OCI-M2 (cell line): ENCODE data around the gene KRTCAP2.
"Not testable (repeated sequence)": the region's sequence is repeated elsewhere in the genome, so short reads cannot be mapped to it uniquely, and the experiment has no call there.

ENCODE experiments used
- DNase-seq: peaks from one replicate; lab custom pipeline; 2025; ENCODE audit not compliant: unreplicated experiment; lab: John Stamatoyannopoulos, UW

The KRTCAP2 gene

DNA sequence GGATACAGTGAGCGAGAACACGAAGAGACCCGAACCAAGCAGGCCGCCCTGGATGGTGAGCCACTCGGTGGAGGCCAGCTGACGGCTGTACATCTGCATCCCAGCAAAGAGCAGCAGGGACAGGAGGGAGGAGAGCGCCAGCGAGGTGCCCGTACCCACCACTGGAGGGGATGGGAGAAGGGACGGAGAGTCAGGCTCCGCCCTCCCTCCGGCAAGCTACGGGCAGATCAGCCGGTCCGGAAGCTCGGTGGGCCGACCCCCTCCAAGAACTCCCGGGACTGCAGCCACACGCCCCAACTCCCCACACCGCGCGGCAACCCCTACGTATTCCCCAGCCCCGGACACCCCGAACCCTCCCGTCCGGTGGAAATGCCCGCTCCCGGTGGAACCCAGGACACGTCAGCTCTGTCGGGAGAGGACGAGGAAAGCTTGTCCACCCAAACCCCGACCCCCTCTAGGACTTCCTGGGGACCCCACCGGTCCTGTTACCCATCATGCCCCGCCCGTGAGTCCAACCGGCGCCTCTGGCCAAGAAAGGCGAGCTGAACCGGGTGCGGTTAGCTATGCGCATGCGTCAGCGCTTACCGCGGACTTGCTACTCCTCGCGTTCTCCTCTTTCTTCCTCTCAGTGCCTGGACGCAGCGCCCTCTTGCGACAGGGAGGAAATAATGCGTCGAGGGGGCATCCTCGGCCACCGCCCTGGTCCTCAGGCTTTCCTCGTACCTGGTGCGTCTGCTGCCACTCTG lies at the start of gene KRTCAP2:
TSS of gene KRTCAP2 (minus strand) at position 573 of the 746 bp plus-strand sequence. CDS start at position 493, 80 bp downstream.
- peak; percentile 76 for DNase-seq

DNA sequence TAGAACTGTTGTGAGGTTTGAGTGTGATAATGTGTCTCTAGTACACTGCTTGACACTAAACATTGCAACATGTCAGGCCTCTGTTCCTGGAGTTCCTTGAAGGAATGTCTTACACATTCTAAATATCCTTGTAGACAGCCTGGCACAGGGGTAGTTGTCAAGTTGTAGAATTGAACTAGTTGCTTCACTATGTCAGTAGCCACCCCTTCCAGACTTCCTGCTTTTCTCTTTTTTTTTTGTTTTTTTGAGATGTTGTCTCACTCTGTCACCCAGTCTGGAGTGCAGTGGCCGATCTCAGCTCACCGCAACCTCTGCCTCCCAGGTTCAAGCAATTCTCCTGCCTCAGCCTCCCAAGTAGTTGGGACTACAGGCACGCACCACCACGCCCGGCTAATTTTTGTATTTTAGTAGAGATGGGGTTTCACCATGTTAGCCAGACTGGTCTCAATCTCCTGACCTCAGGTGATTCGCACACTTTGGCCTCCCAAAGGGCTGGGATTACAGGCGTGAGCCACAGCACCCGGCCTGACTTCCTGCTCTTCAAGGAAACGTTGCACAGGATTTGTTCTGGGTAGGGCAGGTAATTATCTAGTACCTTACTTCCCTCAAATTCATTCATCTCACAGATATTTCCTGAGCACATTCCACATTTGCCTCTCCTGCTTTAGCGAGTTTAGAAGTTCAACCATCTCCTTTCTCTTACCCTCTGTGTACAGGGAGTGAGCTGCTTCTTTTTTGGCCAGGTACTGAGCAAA lies 47.3 kb upstream of the KRTCAP2 start:
- DNase-seq, result not testable (repeated sequence)

DNA sequence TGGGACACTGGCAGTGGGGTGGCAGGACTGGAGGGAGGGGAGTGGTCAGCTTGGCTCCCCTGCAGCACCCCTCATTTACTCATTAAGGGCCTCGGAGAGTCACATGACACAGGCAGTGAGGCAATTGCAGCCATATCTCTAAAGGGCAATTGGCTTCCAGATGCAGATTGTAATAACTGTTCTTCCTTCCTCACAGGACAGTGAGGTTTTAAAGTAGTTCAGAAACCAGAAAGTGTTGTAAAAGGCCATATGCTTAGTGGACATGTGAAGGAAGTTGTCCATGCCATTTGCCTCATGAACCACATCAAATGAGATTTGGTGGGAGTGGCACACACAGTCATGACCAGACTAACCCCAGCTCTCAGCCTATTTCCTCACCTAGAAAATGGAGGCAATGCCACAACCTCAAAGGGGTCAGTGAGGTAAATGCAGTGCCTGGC lies 46.5 kb upstream of the KRTCAP2 start:
- no peak for DNase-seq

DNA sequence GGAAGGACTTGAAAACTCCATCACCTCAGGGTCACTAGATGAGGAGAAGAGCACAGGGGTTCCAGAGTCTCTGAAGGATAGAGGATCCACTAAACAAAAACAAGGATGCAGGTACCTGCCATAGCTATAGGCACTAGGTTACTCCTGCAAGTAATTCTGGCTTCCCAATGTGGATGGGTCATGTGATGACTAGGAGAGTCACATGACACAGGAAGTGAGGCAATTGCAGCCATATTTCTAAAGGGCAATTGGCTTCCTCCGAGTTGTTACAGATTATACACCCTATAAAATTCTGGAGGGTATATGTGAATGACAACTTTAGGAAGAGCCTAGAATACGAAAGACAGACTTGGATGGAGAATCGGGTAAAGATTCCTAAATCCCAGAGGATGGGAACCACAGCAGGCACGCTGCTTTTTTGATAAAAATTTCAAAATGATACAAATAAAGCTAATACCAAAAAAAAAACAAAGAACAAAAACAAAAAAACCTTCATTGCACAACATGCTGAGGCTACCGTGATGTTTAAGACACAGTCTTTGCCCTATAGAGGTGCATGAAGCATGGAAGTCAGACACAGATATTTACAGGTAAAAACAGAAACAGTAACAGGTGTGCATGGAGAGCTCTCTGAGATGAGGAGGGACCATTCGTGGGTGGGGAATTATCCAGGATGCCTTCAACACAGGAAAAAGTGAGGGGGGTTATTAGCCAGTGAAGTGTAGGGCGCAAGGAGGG lies 45.9 kb upstream of the KRTCAP2 start:
- no peak for DNase-seq

DNA sequence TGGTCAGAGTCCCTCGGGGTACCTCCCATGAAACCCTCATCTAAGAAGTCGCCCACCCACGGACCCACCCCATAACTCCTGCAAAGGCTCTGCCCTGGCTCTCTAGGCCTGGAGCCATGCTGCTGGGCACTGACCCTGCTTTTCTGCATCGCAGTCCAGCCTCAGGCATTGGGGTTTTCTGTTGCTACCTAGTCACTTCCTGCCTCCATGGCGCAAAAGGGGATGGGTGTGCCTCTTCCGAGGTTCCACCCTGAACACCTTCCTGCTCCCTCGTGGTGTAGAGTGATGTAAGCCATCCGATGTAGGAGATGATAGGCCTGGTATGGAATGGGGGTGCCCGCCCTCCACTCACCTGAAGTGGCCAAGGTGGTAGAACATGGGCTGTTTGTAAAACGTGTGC lies 41.6 kb upstream of the KRTCAP2 start:
- DNase-seq, result not testable (repeated sequence)

DNA sequence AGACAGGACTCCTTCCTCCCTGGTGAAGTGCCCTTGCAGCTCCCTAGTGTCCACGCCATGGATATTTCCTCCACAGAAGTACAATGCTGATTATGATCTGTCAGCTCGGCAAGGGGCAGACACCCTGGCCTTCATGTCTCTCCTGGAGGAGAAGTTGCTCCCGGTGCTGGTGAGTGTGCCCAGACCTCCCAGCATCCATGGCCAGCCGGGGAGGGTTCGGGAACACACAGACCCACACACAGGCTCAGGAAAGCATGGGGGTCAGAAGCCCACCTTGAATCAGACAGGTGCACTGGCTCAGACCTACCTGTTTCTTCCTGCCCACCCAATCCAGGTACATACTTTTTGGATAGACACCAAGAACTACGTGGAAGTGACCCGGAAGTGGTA lies 38.9 kb upstream of the KRTCAP2 start:
- not testable (repeated sequence) for DNase-seq

DNA sequence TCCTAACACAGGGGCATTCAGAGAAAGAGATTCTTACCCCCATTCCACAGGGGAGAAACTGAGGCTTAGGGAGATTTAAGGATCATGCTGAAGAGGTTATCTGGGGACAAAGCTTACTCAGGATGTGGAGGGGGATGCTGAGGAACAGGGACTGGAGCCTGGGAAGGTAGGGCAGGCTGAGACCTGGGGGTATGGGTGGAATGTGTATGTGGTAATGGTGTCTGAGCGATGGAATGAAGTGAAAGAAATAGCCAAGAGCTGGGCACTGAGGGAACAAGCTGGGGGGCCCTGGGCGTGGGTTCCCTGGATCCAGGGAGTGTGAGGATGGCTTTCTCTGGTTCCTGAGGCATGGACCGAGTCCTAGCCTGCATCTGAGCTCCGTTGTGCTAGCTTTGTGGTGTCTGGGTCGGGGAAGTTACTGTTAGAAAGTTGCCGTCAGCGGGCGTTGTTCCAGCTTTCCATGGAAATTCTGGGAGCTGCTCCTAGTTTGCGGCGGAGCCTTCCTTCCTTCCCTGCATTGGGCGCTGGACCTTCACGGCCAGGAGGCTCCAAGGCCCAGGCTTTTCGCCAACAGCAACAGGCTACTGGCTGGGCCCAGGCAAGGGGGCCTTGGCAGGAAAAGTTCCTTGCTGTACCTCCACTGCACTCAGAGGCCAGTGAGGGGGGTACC lies 38.4 kb upstream of the KRTCAP2 start:
- DNase-seq, result not testable (repeated sequence)

DNA sequence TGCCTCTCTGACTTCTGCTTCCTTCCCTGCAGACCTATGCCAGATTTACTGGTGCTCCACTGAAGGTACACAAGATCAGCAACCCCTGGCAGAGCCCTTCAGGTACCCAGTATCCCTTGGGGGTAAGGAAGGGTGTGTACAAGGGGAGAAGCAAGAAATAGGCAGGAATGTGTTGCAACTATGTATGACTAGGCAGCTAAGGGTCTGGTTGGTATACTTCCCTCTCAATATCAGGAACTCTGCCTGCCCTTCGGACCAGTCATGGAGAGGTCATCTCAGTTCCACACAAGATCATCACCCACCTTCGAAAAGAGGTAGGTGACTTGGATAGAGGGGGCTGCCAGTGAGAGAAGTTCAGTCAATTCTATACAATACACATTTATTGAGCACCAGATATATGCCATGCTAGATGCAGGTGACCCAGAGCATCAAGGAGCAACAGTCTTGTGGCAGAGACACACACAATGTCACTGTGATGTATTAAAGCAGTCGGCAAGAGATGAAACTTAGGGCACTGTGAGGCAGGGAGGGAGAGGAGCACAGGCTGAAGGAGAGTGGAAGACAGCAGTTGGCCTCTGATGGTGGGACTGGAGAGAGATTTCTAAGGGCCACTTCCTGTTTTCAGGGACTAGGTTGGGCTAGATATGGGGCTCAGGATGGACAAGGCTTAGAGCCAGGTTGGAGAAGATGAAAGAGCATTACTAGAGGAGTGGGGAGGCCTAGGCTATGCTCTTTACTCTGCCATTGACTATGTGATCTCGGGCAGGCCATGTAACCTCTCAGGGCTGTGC lies 37.4 kb upstream of the KRTCAP2 start:
- DNase-seq, result no peak

DNA sequence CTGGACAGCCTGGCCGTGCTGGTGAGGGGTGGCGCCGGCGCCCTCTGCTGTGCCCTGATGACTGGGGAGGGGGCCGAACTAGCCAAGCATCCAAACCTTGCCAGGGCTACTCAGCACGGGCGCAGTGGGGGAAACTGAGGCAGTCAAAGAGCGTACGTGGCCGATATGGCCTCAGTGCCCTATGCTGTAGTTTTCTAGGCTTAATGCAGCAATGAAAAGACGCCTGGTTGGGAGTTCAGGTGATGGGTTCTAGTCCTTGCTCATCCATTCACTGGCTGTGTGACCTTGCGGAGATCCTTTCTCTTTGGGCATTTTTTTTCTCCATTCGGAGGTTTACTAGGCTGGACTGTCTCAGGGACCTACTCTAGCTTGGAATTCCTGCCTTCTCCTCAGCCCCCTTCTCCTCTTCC lies 36.2 kb upstream of the KRTCAP2 start:
- no peak for DNase-seq

DNA sequence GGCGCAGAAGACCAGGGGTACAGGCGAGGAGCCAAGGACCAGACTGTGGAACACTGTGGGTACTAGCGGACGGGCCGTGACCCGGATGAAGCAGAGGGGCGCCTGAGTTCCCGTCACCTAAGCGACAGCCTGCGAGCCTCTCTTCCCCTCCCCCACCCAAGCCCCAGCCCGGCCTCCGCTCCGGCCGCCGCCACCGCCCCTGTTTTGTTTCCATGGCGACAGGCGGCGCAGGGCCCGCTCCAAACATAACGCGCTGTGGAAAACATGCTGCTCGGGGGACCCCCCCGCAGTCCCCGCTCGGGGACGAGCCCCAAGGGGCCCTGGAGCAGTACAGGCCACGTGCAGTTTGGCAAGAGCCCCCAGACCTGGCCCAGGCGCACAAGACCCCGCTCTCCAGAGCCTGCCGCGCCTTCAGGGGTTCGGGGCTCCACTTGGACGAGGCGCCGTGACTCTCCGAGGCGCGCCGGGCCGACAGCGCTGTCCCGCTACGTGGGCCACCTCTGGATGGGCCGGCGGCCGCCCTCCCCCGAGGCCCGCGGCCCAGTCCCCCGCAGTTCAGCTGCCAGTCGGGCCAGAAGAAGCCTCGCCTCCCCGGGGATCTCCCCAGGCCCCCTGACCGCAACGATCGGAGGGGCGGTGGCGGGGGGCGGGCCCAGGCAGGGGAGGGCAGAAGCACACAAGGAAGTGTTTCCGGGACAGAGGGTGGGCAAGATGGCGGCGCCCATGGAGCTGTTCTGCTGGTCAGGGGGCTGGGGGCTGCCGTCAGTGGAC lies 35.6 kb upstream of the KRTCAP2 start, which contains the start of gene MTX1:
TSS of gene MTX1 (plus strand) at position 155 of the 771 bp plus-strand sequence. CDS start at position 265, 110 bp downstream.
- no peak for DNase-seq

DNA sequence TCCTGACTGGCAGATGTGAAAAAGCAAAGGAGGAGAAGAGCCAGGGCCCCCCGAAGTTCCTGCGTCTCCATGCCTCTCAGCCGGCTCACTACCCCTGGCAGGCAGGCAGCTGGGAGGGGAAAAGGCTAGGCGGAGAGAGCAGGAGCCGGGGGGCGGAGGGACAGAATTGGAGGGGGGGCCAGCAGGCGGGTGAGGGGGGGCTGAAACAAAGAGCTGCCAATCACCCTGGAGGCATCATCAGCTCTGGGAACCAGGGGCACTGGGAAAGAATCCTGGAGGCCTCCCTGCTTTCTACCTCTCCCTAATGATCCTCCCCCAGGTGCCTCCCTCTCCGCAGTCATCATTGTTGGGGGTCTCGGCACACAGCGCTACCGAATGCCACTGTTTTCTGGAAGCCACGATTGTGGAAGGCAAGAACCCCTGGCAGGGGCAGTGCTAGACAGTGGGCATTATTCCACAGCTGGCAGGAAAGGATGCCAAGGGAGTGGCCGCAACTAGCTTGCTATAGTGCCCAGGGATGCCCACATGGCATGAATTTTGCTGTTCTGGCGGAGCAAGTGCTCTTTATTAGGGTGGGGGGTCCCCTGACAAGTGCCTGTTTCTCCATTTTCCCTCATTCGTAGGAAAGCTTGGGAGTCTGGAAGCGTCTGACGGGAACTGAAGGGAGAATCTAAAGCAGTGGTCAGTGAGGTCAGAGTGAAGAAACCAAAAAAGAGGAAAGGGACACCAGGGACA lies 34.9 kb upstream of the KRTCAP2 start, which contains the start of gene THBS3:
TSS of gene THBS3 (minus strand) at position 92 of the 735 bp plus-strand sequence. CDS start at position 71, 21 bp downstream.
- no peak for DNase-seq

DNA sequence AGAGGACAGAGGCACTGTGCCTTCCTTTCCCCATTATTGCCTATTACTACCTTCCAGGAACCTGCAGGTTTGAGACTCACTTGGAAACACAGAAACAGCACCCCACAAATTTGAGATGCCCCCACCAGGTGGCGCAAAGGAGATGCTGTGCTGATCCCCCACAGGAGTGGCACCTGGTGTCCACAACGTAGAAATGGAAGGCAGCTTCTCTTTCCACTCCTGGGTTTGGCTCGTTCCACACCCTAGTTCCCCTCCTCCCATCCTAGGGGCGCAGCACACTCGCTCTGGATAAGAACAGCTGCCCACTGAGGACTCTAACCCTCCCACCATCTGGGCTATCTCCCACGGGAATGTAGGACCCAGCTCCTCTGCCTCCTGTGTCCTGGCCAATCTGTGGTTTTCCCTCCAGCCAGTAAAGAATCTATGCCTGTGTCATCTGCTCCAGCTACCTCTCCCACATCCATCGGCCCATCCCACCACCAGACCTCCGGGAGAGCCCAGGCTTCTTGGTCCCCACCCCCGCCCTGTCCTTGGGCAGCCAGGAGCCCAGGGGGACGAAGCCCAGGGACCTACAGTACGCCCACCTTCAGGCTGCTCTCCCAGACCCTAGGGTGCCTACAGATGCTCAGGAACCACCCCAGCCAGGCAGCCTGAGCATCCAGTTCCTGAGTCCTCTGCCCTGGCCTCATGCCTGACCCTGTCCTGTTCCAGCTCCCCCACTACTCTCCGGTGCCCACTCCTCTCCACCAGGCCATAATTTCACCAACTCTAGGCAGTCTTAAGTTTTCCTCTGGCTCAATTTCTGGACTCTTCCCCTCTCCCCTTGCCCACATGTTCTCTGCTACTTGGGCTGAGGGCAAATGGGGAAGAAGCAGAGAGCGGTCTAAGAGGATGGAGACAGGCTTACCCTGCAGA lies 34.0 kb upstream of the KRTCAP2 start:
- DNase-seq, result peak; percentile 26

DNA sequence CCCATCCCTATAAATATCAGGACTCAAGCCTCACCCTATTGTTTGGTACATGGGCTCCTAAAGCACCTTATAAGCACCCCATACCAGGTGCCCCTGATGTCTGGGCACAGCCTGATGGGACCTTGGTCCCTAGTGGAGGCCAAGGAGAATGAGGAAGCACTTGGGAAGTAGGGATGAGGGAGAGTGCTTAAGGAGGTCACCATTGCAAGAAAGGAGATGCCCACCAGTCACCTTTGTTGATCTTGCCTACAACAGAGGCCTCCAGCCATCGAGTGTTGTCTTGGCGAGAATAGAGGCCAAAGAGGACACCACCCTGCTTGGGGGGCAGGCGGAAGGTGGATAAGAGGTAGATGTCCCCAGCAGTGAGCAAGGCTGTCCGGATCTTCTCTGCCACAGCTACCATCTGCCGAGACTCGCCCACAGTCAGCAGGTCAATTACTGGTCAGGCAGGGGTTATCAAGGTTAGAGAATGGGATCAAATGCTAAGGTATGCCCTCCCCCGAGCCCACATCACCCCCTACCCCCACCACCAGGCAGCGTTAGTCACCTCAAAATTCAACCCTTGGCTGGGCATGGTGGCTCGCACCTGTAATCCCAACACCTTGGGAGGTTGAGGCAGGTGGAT lies 33.0 kb upstream of the KRTCAP2 start:
- no peak for DNase-seq

DNA sequence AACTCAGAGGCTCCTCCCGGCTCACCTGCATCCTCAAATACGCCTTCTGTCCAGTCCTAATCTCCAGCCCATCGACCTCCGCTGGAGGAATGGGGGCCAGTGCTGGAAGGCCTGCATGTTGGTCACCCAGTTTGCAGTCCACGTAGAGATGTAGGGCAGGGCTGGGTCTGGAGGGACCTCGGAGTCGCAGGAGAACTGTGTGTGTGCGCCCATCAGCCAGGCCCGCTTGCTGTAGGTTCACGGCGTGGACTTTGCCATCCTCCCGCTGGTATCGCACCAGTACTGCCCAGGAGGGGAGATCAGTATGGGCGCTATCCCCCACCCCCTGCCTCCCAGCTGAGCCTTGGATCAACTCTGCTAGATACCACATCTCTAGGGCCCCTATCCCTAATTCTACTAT lies 31.9 kb upstream of the KRTCAP2 start:
- DNase-seq, result no peak

DNA sequence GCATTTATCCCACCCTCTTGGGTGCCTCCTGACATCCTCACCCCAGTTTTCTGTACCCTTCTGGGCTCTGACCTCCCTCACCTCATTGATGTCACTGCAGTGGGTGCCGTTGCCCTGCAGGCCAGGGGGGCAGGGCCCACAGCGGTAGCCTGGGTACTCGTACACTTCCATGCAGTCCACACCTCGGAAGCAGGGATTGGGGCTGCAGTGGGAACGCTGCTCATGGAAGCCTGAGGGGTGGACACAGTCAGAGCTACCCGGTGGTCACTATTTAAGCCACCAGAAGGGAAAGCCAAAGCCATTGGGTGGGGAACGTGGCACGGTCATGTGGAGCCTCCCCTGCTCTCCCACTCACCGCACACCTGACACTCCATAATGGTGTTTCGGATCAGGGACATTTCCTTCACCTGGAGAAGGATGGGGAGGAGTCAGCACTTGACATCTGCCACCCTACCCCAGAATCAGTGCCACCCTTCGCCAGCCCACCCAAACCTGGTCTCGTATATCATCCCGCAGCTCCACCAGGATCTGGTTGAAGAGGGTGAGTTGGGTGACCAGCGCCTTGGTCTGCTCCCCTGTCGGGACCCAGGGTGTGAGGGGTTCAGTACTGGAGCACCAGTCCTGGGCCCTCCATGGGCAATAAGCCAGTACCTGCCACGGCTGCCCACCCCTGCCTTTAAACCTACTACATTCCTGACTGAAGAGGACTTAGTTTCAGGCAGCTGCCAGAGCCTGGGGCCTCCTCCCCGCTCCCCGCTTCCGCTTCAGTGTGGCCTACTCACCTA lies 29.8 kb upstream of the KRTCAP2 start:
- DNase-seq, result no peak

DNA sequence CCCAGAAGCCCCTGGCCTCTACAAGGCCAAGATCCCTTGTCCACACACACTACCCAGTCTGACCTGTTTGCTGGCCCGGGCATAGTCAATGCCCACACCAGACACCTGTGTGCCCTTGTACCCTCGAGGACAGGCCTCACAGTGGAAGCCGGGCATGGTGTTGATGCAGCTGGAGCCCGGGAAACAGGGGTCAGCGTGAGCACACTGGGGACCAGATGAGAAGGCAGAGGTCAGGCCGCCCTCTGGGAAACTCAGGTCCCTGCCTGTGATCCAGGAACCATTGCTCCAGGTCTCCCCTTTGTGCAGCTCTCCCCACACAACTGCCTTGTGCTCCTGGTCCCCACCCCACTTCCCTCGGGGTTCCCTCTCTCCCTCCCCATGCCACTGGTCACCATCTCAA lies 29.1 kb upstream of the KRTCAP2 start:
- no peak for DNase-seq
